Erythroblast (primary cell): ENCODE data around the gene GLS2.
"Not testable (repeated sequence)": the region's sequence is repeated elsewhere in the genome, so short reads cannot be mapped to it uniquely, and the experiment has no call there.

Experiments used
- DNase-seq, 2 experiments: peaks; one replicate each; lab custom pipeline; 2025; lab: John Stamatoyannopoulos, UW
- GATA1 ChIP-seq: IDR thresholded peaks from 2 replicates; pipeline ENCODE4 v1.6.1; 2011; ENCODE audit warnings: low read depth, mild to moderate bottlenecking, control low read depth, low read length, moderate library complexity
- POLR2A ChIP-seq: IDR thresholded peaks from 2 replicates; pipeline ENCODE4 v1.6.1; 2011; ENCODE audit warnings: mild to moderate bottlenecking, low read length

GLS2 gene

DNA sequence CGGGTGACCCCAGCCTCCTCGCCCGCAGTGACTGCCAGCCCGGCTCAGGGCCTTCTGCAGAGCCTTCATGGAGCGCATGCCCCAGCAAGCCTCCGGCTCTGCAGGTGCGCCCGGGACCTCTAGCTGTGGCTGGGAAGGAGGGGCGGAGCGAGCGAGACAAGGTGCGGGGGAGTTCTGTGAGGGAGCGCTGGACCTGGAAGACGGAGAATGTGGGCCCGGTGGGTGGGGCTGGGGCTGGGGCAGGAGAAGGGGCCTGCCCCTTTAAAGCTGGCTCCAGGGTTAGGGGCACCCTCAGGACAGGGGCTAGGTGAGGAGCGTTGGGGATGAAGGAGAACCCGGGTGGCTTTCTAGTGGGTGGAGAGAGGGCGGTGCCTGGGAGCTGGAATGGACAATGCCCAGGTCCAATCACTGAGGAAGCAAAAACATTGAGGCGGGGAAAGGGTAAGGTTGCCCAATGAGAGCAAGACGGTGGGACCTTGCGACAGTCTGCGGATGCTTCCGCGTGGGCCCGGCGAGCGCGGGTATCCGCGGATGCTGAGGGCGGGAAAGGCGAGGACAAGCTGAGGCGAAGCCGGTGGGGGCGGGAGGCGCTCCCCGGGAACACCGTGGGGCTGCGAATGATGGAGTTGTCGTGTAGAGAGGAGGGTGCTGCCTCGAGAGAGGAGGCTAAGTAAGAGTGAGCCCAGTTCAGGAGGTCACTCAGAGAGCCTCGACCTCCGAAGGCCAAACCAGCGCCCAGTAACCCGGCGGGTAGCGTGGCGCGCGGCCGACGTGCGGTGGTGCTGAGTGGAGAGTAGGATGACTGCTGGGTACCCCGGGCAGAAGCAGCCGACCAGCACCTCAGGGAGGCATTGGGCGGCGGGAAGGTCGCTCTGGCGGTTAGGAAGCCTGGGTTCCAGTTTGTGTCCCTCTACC, at the start of gene GLS2:
GLS2 (minus strand) TSS at position 121 of the 915 bp plus-strand sequence; CDS start at position 78, 43 bp downstream.
- TF ChIP-seq GATA1 (no peak), POLR2A (no peak)
- peak; percentile 46 to 52 for DNase-seq

DNA sequence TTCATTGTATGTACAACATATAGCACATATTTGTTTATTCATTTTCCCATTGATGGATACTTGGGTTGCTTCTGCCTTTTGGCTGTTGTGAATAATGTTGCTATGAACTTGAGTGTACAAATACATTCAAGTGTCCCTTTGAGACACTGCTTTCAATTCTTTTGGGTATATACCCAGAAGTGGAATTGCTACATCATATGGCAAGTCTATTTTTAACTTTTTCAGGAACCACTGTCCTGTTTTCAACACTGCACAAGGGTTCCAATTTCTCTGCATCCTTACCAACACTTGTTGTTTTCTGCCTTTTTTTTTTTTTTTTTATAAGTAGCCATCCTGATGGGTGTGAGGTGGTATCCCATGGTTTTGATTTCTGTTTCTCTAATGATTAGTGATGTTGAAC, 49.6 kb upstream of the GLS2 start:
- no peak for DNase-seq
- TF ChIP-seq POLR2A (no peak), GATA1 (no peak)

DNA sequence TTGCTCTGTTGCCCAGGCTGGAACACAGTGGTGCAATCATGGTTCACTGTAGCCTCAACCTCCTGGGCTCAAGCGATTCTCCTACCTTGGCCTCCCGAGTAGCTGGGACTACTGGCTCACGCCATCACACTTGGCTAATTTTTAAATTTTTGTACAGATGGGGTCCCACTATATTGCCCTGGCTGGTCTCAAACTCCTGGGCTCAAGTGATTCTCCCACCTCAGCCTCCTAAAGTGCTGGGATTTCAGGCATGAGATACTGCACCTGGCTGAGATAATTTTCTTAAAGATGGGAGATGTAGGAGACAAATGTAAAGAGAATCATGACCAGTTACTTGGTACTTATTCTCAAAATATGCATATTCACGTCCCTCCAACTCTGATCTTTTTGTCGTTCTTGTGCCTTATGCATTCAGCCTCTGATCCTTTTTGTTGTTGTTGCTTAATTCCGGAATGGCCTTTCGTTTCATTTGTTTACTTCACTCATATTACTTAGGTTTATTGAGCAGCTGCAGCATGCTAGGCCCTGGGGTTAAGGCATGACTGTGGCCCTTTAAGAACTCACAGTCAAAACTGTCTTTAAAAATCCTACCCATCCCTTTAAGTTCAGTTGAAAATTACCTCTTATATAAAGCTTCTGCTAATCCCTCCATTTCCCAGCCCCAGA, 42.6 kb upstream of the GLS2 start:
- TF ChIP-seq POLR2A (no peak), GATA1 (no peak)
- DNase-seq, result no peak

DNA sequence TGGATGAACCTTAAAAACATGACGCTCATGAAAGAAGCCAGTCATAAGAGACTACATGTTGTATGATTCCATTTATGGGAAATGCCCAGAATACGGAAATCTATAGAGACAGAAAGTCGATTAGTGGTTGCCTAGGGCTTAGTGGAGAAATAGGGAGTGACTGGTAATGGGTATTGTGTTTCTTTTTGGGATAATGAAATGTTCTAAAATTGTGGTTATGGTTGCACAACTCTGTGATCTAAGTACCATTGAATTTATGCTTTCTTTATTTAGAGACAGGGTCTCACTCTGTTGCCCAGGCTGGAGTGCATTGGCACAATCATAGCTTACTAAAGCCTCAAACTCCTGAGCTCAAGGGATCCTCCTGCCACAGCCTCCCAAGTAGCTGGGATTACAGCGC, 41.7 kb upstream of the GLS2 start:
- no peak for DNase-seq

DNA sequence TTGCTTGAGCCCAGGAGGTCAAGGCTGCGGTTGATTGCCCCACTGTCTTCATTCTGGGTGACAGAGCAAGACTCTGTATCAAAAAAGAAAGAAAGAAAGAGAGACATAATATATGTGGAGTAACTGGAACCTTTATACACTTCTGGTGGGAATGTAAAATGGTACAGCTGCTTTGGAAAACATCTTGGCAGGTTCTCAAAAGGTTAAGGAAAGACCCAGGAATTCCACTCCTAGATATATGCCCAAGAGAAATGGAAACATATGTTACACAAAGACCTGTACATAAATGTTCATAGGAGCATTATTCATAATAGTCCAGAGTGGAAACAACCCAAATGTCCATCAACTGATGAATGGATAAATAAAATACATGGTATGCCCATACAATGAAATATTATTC, 40.9 kb upstream of the GLS2 start:
- TF ChIP-seq GATA1, result no peak
- no peak for TF ChIP-seq POLR2A
- DNase-seq, result no peak

More for the DNA sequence above, 41.7 kb upstream of the GLS2 start:
- TF ChIP-seq POLR2A (no peak), GATA1 (no peak)

DNA sequence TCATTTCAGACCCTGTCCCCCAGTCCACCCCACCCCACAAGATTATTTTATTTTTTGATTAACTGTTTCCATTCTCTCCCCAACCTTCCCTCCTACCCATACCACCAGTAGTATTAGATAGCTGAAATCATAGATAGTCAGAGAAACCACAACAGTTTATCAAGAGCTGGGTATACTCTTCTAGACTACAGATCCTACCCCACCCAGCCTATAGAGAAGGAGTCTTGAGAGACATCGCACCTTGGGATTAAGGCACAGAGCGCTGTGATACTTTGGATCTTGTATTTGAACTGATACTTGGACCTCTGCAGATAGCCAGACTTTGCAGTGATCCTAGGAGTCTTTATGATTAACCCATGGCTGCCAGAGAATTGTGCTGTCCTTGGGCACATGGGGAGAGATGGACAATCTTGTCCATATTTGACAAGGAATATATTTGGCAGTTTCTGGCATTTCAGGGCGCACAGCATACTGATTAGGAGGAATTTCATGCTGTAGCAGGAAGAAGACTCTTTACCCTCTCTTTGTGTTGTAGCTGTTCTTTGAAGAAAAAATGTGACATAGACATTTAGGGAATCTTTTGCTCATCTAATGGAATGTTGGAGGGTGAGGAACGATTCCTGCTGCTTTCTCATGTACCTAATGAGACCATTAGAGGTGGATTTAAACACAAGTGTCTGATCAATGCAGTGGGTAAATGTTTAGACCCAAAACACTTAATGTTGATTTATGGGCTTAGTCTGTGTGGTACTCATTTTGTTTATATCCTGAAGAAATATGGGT, 34.6 kb upstream of the GLS2 start:
- DNase-seq, result peak; percentile 28 to 59
- TF ChIP-seq POLR2A, result no peak
- TF ChIP-seq GATA1, result no peak

DNA sequence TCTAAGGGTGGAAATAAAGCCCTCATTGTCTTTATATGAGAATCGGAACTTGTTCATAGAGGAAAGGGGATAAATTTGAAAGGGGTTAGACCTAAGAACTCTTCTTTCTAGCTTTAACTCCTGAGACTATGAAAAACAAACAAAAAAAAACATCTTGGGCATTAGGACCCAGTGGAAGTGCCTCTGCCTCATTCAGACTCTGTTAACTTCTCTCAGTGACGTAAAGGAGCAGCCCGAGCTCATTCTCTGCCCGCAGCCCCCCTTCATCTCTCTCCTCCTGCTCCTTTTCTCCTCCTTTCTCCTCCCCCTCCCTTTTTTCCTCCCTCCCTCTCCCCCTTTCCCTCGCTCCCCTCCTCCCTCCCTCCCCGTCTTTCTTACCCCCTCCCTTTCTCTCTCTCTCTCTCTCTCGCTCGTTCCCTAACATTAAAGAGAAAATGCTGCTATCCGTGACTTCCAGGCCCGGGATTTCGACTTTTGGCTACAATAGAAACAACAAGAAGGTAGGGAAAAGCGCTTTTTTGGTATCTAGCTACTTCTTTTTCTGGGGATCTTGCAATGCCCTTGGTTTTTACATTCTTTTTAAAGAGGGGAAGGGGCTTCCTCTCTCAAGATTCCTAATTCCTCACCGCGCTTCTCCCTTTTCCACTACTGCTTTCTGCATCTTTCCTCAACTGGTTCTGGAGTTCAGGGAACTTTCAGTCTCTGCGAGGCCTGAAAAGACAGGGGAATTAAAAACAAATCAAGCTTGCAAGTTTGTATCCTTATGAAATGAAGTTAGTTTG, 33.8 kb upstream of the GLS2 start, which contains the start of gene RBMS2:
RBMS2 (plus strand) TSS at position 231 of the 782 bp plus-strand sequence; CDS start at position 435, 204 bp downstream.
- peak; percentile 28 to 35 for DNase-seq
- no peak for TF ChIP-seq POLR2A
- no peak for TF ChIP-seq GATA1

DNA sequence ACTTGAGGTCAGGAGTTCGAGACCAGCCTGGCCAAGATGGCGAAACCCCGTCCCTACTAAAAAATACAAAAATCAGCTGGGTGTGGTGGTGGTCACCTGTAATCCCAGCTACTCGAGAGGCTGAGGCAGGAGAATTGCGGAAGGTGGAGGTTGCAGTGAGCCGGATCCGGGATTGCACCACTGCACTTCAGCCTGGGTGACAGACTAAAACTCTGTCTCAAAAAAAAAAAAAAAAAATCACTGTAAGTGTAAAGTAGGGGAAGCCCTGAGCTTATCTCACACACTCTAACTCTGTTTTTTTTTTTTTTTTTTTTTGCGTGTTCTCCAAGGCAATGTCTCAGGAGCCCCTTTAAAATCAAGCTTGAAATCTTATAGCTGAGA, 33.2 kb upstream of the GLS2 start:
- TF ChIP-seq POLR2A, result no peak
- no peak for TF ChIP-seq GATA1
- DNase-seq, result no peak

DNA sequence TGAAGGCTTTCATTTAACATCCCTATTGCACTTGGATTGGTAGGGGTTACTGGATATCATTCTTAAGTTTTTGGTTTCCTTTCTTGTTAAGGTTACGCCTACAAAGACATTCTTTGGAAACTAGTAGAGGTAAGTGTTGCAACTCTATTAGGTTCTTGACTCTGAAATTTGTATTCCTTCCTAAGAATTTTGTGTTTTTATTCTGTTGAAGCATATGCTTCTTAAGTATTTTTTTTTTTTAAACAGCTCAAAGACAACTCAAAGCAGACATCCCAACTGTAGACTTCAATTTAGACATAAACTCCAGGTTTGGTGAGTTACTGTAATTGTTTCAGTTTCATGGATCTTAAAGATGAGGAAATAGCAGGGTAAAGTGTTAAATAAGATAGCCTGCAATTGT, 32.5 kb upstream of the GLS2 start:
- no peak for DNase-seq
- TF ChIP-seq GATA1 (no peak), POLR2A (no peak)

DNA sequence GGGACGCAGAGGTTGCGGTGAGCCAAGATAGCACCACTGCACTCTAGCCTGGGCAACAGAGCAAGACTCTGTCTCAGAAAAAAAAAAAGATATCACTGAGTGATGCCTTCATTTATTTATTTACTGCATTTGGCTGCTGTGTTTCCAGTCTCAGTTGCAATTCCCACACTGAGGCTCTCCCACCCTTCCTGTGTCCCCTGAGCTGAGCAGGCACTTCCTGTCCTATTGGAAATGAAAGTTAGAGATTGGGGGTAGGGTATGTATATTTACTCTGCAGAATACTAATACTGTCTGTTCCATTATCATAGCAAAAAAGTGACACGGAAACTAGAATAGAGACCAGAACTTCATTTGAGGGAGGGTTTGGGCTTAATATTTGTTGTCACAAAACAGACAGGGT, 32.1 kb upstream of the GLS2 start:
- no peak for TF ChIP-seq GATA1
- TF ChIP-seq POLR2A, result no peak
- DNase-seq, result no peak

DNA sequence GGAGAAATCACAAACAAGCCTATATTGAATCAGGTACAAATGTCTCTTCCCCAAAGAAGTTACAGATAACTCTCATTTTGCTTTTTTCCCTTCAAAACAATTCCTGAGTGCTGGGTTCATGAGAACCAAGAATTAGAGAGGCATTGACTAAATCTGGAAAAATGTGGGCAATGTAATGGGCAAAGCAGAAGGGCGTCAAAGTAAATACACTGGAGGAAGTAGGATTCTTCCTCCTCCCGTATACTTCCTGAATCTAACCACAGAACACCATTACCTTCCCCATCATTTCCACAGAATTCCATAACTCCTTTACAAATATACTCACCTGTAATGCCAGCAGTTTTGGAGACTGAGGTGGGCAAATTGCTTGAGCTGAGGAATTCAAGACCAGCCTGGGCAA, 30.6 kb upstream of the GLS2 start:
- TF ChIP-seq GATA1 (no peak), POLR2A (no peak)
- DNase-seq, result no peak

DNA sequence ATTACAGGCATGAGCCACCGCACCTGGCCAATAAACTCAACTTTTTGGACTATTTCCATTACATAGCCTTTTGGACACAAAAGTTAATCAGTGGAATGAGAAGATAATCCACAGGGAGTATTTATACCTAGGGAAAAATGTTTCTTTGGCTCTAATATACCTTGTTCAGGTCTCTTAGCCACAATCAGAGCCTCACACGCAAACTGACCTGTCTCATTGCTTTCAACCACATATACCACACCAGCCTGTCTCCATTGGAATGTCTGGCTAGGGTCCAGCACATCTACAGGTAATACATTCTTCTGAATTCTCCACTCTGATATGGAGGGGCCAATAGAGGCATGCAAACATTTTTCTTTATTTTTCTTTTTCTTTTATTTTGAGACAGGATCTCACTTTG, 29.9 kb upstream of the GLS2 start:
- DNase-seq, result no peak
- TF ChIP-seq GATA1, result no peak
- TF ChIP-seq POLR2A, result no peak

DNA sequence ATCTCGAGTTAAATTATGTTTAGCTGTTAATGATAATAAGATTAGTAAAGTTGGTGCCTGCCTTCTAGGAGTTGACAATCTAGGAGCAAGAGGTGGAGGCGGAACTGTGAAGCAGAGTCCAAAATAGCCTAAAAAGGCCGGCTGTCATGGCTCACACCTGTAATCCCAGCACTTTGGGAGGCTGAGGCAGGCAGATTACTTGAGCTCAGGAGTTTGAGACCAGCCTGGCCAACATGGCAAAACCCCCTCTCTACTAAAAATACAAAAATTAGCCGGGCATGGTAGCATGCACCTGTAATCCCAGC, 26.0 kb upstream of the GLS2 start:
- DNase-seq, result not testable (repeated sequence)
